HG02840 (cell line): ENCODE measurements around the gene COL19A1.

Source experiments
- ATAC-seq: cut with Tn5 transposase; IDR thresholded peaks from one replicate; pipeline ENCODE4 v1.9.1; 2021; ENCODE audit warnings: mild to moderate bottlenecking, moderate library complexity, moderate number of reproducible peaks; ENCODE audit not compliant: unreplicated experiment, low FRiP score

Gene COL19A1

GRCh38 chr6:70198785-70199184, 332.4 kb downstream of the COL19A1 start:
- ATAC-seq = no peak

- ATAC-seq = no peak
Observed at GRCh38 chr6:70208235-70208790, 342.0 kb downstream of the COL19A1 start.

- no peak for ATAC-seq
Observed at GRCh38 chr6:70210462-70210861, 344.1 kb downstream of the COL19A1 start.

GRCh38 chr6:70215460-70216108, 349.2 kb downstream of the COL19A1 start:
- no peak for ATAC-seq

GRCh38 chr6:70216767-70217166, 350.4 kb downstream of the COL19A1 start:
- ATAC-seq = no peak

- no peak for ATAC-seq
Observed at GRCh38 chr6:70219943-70220613, 353.7 kb downstream of the COL19A1 start.

GRCh38 chr6:70221025-70221714, 354.8 kb downstream of the COL19A1 start:
- no peak for ATAC-seq

- no peak for ATAC-seq
Observed at GRCh38 chr6:70221715-70222438, 355.5 kb downstream of the COL19A1 start.

GRCh38 chr6:70222439-70222749, 356.0 kb downstream of the COL19A1 start:
- ATAC-seq = no peak

- no peak for ATAC-seq
Observed at GRCh38 chr6:70225055-70225454, 358.7 kb downstream of the COL19A1 start.

- no peak for ATAC-seq
Observed at GRCh38 chr6:70231311-70231710, 365.0 kb downstream of the COL19A1 start.

GRCh38 chr6:70234561-70235236, 368.3 kb downstream of the COL19A1 start:
- no peak for ATAC-seq

GRCh38 chr6:70236343-70236742, 370.0 kb downstream of the COL19A1 start:
- ATAC-seq = no peak

GRCh38 chr6:70241031-70241430, 374.7 kb downstream of the COL19A1 start:
- ATAC-seq = no peak

- no peak for ATAC-seq
Observed at GRCh38 chr6:70241991-70242420, 375.6 kb downstream of the COL19A1 start.

GRCh38 chr6:70246118-70246517, 379.8 kb downstream of the COL19A1 start:
- no peak for ATAC-seq

- ATAC-seq = no peak
Observed at GRCh38 chr6:70252604-70253003, 386.2 kb downstream of the COL19A1 start.

- ATAC-seq = no peak
Observed at GRCh38 chr6:70253923-70254322, 387.6 kb downstream of the COL19A1 start.

- no peak for ATAC-seq
Observed at GRCh38 chr6:70254784-70255183, 388.4 kb downstream of the COL19A1 start.

GRCh38 chr6:70257768-70258273, 391.5 kb downstream of the COL19A1 start:
- ATAC-seq = no peak
